GM21619 (cell line): Measurements from ENCODE around the gene LIF.
"Not testable (repeated sequence)": the region's sequence is repeated elsewhere in the genome, so short reads cannot be mapped to it uniquely, and the experiment has no call there.

Experiments
- ATAC-seq: cut with Tn5 transposase; IDR thresholded peaks from one replicate; pipeline ENCODE4 v1.9.1; 2021; ENCODE audit not compliant: unreplicated experiment

The LIF gene

GRCh38 chr22:30228509-30229359 is 17.8 kb downstream of the LIF start:
- ATAC-seq: no peak

GRCh38 chr22:30227438-30228228 is 18.9 kb downstream of the LIF start:
- no peak for ATAC-seq

GRCh38 chr22:30226192-30226832 is 20.2 kb downstream of the LIF start:
- no peak for ATAC-seq

GRCh38 chr22:30225220-30225927 is 21.2 kb downstream of the LIF start:
- no peak for ATAC-seq

DNA sequence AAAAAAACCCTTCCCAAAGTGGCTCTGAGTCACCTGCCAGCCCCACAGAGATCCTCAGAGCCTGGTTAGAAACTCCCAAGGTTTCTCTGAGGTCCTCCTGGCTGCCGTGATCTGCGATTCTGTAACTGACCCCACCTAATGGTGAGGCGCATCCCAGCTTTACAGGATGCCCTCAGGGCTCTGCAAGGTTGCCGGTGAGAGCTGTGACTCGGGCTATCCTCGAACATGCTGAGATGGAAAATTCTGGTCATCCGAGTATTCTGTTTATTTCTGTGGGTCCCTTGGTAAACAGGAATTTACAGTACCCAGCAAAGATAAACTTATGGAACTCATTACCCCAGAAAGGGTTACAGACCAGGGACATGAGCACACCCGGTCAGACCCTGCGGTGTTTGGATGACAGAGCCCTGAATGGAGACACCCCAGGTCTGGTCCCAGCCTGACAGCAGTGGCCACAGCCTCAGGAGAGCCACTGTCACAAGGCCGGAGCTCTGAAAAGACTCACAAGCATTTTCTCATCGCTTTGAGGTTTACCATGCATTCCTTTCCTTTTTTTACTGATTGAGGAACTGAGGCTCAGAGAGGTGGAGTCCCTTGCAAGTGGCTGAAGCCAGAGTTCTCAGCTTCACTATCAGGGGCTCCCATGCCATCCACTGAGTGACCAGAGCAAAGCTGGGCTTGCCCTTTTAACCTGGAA is 22.2 kb downstream of the LIF start:
- ATAC-seq: no peak

DNA sequence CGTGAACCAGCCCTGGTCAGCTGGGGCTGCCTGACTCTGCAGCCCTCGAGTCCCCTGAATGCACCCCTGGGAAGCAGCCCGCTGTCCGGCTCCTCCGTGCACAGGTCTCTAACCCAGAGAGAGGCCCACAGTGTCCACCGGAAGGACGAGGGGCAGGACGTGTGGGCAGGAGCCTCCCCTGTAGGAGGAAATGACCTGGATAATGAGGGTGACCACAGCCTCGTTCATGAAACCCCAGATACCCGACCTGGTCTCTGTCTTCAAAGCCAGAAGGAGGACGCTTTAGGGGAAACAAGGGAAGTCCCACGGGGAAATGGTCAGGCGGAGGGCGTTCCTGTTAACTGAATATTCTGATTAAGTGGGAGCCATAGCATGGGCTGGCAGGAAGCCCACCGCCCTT is 23.3 kb downstream of the LIF start:
- no peak for ATAC-seq

DNA sequence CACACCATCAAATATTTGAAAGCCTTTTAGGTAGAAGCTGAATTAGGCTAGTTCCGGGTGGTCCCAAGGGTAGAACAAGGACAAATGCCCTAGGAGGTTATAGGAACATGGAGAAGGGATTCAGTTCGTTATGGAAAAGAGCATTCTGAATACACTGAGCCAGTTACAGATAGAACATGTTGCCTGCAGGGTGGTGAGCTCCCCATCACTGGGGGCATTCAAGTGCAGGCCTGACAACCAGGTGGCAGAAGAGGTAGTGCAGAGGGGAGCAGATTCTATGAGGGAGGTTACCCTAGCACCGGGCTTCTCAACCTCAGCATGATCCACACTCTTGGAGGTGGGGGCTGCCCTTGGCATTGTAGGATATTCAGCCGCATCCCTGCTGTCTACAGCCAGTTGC is 24.2 kb downstream of the LIF start:
- no peak for ATAC-seq

- ATAC-seq: no peak
Observed at GRCh38 chr22:30221121-30221992, 25.2 kb downstream of the LIF start.

- ATAC-seq: no peak
Observed at GRCh38 chr22:30220338-30221012, 26.1 kb downstream of the LIF start.

DNA sequence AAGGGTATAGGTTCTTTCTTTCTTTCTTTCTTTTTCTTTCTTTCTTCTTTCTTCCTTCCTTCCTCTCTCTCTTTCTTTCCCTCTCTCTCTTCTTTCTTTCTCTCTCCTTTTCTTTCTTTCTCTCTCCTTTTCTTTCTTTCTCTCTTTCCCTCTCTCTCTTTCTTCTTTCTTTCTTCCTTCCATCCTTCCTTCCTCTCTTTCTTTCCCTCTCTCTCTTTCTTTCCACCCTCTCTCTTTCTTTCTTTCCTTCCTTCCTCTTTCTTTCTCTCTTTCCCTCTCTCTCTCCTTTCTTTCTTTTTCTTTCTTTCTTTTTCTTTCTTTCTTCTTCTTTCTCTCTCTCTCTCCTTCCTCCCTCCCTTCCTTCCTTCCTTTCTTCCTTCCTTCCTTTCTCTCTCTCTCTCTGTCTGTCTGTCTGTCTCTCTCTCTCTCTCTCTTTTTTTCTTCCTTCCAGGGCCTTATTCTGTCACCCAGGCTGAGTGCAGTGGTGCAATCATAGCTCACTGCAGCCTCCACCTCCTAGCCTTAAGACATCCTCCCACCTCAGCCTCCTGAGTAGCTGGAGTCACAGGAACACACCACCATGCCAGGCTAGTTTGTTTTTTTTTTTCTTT is 26.8 kb downstream of the LIF start:
- no peak for ATAC-seq

DNA sequence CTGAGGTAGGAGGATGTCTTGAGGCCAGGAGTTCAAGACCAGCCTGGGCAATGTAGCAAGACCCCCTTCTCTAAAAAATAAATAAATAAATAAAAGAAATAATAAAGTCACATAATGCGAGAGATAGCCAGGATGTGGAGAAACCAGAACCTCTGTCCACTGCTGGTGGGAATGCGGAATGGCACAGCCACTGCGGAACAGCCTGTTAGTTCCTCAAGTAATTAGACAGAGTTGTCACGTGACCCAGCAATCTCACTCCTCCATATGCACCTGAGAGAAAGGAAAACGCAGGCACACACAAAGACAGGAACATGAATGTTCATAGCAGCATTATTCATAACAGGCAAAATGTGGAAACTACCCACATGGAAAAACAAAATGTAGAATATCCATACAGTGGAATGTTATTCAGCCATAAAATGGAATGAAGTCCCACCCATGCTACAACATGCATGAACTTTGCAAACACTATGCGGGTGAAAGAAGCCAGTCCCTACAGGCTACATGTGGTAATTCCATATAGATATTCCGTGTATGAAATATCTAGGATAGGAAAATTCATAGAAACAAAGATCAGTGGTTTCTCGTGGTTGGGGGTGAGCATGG is 27.4 kb downstream of the LIF start:
- ATAC-seq: no peak

GRCh38 chr22:30217698-30218560 is 28.6 kb downstream of the LIF start:
- ATAC-seq: no peak

DNA sequence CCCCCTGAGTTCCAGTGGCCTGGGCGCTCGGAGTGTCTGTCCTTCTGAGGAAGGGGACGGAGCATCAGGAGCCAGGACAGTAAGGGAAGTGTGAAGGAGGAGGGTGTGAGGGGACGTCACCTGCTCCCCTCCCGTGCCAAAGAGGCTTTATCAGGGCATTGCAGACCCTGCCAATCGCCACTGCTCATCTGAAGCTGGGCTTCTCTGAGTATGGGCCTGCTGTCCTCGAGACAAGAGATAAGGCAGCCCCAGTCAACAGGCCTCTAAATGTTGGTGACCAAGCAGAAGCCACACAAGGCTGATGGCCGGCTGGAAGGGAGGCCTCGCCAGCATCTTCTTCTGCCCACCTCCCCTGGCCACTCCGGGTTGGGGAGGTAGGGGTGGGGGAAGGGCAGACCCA is 29.8 kb downstream of the LIF start:
- no peak for ATAC-seq

GRCh38 chr22:30216272-30216671 is 30.3 kb downstream of the LIF start:
- not testable (repeated sequence) for ATAC-seq

GRCh38 chr22:30214703-30215407 is 31.7 kb downstream of the LIF start:
- no peak for ATAC-seq

GRCh38 chr22:30212996-30213441 is 33.5 kb downstream of the LIF start:
- no peak for ATAC-seq
